ENCODE results near the gene ASIC3.

DNA sequence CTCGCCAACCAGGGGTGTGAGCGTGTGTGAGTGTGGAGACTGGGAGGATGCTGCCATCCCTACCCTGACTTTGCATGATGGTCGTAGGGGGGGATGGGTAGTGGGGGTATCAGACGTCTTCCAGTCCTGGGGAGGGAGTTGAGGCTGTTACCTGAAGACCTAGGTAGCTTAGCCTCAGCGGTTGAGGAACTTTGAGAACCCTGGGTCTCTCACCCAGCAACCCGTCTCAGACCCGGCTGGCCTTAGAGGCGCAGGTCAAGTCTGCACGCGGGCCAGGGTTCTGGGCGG, 13.7 kb downstream of the ASIC3 start:
- TF ChIP-seq CTCF (IDR thresholded peaks at IDR 0.05; ENCODE audit: low read length) (no peak), EZH2phosphoT487 (IDR thresholded peaks at IDR 0.05; ENCODE audit: low read length) (no peak)

Measured in MM.1S (cell line).